GM12875 (cell line): ENCODE results near the gene PCCA.

Experiments used
- H3K4me3 ChIP-seq: one replicate; pipeline ENCODE4 v1.5.1; 2011; ENCODE audit warnings: low read depth, low read length, control low read depth
- TF ChIP-seq, protein P1 (sequence below): IDR thresholded peaks from 2 replicates; pipeline ENCODE4 v1.5.1; 2011; ENCODE audit warnings: low read depth, mild to moderate bottlenecking, control low read depth, inconsistent platforms, low read length, moderate library complexity, borderline replicate concordance; ENCODE audit not compliant: insufficient read depth

The PCCA gene

DNA sequence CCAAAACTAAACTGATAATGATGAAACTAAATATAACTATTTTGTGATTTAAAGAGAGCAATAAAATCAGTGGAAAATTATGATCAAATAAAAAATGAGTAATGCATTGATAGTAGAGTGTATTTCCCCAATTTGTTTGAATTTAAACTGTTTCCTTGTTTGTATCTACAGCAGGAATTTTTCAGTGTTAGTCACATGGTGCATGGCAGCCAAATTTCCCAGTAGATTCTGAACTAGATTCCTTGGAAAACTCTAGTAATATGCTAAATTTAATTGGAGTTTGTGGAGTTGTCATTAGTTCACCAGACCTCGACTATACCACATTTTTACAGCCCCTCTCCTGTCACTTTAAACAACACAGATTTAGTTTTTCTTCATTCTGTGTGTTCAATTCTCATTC is 156.2 kb downstream of the PCCA start:
- no peak overlapping the region for H3K4me3 ChIP-seq
- TF ChIP-seq, protein P1, sequence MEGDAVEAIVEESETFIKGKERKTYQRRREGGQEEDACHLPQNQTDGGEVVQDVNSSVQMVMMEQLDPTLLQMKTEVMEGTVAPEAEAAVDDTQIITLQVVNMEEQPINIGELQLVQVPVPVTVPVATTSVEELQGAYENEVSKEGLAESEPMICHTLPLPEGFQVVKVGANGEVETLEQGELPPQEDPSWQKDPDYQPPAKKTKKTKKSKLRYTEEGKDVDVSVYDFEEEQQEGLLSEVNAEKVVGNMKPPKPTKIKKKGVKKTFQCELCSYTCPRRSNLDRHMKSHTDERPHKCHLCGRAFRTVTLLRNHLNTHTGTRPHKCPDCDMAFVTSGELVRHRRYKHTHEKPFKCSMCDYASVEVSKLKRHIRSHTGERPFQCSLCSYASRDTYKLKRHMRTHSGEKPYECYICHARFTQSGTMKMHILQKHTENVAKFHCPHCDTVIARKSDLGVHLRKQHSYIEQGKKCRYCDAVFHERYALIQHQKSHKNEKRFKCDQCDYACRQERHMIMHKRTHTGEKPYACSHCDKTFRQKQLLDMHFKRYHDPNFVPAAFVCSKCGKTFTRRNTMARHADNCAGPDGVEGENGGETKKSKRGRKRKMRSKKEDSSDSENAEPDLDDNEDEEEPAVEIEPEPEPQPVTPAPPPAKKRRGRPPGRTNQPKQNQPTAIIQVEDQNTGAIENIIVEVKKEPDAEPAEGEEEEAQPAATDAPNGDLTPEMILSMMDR: no peak

DNA sequence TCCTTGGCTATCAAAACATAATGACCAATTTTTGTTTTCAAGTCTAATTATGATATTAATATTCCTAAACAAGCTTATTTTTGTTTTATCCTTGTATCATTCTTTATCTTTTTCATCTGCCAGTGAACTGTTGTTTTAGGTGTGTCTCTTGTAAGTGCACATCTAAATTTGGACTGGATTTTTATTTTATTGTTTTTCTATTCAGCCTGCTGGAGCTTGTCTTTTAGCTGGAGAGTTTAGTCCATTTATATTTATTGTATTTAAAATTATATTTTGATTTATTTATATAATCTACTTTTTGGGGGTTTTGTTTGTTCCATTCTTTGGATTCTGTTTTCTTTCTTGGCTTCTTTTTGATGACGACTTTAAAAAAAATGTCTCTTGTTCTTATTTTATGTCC is 159.0 kb downstream of the PCCA start:
- H3K4me3 ChIP-seq: no peak overlapping the region
- TF ChIP-seq, protein P1: no peak

DNA sequence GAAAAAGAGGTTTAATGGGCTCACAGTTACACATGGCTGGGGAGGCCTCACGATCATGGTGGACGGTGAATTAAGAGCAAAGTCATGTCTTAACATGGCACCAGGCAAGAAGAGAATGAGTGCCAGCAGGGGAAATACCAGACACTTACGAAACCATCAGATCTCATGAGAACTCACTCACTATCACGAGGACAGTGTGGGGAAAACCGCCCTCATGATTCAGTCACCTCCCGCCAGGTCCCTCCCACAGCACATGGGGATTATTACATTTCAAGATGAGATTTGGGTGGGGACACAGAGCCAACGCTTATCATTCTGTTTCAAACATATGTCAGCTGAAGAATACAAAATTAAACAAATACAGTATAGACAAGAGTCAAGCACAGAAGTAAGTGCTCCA is 165.1 kb downstream of the PCCA start:
- H3K4me3 ChIP-seq: no peak overlapping the region
- TF ChIP-seq, protein P1: no peak

DNA sequence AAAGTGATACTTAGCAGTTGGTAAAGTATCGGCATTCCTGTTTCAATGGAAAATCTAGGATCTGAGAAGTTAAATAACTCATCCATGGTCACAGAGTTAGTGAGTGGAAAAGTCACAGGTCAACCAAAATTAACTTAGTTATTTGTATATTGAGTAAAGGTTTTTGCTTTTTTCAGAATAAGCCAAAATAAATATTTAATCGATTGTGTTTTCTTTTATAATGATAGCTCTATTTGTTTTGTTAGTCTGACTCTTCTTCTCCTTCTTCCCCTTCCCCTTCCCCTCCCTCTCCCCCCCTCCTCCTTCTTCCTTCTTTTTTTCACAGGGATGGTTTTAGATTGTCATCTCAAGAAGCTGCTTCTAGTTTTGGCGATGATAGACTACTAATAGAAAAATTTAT is 173.5 kb downstream of the PCCA start:
- no peak overlapping the region for H3K4me3 ChIP-seq
- TF ChIP-seq, protein P1: no peak

DNA sequence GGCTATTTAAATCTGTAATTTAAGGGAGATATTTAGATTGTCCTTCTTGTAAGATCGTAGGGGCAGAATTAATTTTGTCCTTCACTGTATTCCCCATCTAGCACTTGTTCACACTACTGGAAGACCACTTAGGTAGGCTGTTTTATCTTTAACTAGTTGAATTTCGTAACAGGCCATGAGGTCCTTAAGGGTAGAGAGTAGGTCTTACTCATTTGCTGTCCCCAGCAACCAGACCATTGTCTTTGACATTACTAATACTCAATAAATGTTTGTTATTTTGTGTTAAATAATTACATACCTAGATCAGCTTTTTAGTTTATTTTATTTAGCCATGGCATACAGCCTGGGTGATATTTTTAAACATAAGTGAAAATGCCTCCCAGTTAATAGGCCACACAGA is 177.1 kb downstream of the PCCA start:
- H3K4me3 ChIP-seq: no peak overlapping the region
- TF ChIP-seq, protein P1: no peak

DNA sequence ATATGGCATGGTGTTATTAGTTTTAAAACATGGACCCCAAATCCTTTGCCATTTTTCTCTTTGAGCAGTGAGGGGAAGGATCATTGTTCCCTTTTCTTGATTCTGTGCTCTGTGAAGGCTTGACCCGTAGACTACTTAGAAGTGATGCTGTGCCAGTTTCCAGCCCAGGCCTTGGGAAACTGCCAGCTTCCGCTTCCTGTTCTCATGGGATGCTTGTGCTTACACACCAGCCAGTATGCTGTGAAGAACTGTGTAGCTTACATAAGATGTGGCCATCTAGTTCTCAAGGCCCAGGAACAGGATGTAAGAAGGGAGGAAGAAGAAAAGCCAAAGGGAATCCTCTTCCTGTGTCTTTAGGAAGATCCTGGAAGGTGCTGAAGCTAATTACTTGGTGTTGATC is 180.9 kb downstream of the PCCA start:
- H3K4me3 ChIP-seq: no peak overlapping the region
- TF ChIP-seq, protein P1: no peak

DNA sequence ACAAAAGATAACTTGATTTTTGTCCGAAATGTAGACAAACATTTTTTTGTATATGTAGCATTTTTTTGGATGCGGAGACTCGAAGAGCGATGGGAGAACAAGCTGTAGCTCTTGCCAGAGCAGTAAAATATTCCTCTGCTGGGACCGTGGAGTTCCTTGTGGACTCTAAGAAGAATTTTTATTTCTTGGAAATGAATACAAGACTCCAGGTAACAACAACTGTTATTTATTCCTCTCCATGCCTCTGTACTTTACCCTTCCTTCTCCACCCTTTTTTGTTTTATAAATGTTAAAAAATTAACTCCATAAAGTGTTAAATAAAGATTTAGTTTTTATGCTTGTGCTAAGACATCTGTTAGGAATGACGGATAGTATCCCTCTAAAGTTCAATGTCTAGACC is 184.2 kb downstream of the PCCA start:
- TF ChIP-seq, protein P1: no peak

More for the DNA sequence above, 184.2 kb downstream of the PCCA start:
- H3K4me3 ChIP-seq: no peak overlapping the region
